DOHH2 (cell line): ENCODE data around the gene PTPRN2.

Experiments used
- CTCF ChIP-seq: fragments of 200-600 bp; sonication (generic); IDR thresholded peaks from one replicate; pipeline ENCODE4 v1.5.1; 2014; ENCODE audit warnings: antibody characterized with exemption, mild to moderate bottlenecking, low read depth, low read length; ENCODE audit not compliant: poor library complexity, severe bottlenecking
- EZH2phosphoT487 ChIP-seq: fragments of 200-600 bp; sonication (generic); IDR thresholded peaks from 2 replicates; pipeline ENCODE4 v1.6.1; 2017; ENCODE audit warnings: borderline replicate concordance, mild to moderate bottlenecking, antibody characterized with exemption, low read length, moderate library complexity, mixed read lengths

GRCh38 chr7:157751951-157752673 is 835.5 kb downstream of the PTPRN2 start:
- TF ChIP-seq CTCF (no peak), EZH2phosphoT487 (no peak)
